ENCODE measurements around the gene FPGS. TPM values are rescaled to one million over a fixed set of nuclear protein-coding genes. Genes with fewer than 3 reads are reported as not detected.

FPGS gene
- total and polyA plus RNA-seq, 8 donors: 27.0 to 85.3 (median 38.9) TPM

DNA sequence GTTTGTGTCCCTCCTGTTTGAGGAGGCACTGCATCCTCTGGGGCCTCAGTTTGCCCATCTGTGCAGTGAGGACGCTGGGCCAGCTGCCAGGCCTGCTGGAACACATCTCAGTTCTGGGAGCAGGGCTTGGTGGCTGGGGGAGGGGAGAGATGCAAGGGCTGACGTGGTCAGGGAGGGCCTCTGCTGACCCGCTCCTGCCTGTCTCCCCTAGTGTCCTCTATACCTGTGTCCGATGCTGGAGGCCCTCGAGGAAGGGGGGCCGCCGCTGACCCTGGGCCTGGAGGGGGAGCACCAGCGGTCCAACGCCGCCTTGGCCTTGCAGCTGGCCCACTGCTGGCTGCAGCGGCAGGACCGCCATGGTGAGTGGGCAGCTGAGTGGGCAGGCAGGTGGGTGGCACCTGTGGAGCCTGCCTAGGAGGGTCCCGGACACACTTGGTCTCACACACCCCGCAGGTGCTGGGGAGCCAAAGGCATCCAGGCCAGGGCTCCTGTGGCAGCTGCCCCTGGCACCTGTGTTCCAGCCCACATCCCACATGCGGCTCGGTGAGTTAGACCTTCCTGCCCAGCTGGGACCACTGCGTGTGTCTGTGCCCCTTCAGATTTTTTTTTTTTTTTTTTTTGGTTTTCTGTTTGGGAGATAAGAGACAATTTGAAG is 5.8 kb downstream of the FPGS start:
- FAIRE-seq: no peak
- 88 to 92% methylated on average over 17 of the region's 17 CpGs for WGBS, 2 donors
- Histone ChIP-seq H3K27ac (no peak overlapping the region), H3K27me3 (no peaks in the 10 kb centered on the region), H3K4me3 (no peak overlapping the region), H3K36me3 (peaks cover 5 to 50% (median 22%) of the 10 kb centered on the region in 3 donors), H3K4me1 (peaks cover 6 to 14% (median 8%) of the 10 kb centered on the region in 3 donors), H3K9me3 (no peaks in the 10 kb centered on the region)
- intact Hi-C loops (cut with DNase I): no loop called here
- no peak for ATAC-seq
- DNase-seq: peak in 1 of 6 donors; percentile 30
- TF ChIP-seq, protein P1, sequence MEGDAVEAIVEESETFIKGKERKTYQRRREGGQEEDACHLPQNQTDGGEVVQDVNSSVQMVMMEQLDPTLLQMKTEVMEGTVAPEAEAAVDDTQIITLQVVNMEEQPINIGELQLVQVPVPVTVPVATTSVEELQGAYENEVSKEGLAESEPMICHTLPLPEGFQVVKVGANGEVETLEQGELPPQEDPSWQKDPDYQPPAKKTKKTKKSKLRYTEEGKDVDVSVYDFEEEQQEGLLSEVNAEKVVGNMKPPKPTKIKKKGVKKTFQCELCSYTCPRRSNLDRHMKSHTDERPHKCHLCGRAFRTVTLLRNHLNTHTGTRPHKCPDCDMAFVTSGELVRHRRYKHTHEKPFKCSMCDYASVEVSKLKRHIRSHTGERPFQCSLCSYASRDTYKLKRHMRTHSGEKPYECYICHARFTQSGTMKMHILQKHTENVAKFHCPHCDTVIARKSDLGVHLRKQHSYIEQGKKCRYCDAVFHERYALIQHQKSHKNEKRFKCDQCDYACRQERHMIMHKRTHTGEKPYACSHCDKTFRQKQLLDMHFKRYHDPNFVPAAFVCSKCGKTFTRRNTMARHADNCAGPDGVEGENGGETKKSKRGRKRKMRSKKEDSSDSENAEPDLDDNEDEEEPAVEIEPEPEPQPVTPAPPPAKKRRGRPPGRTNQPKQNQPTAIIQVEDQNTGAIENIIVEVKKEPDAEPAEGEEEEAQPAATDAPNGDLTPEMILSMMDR (IDR thresholded peaks at IDR 0.05): no peak

DNA sequence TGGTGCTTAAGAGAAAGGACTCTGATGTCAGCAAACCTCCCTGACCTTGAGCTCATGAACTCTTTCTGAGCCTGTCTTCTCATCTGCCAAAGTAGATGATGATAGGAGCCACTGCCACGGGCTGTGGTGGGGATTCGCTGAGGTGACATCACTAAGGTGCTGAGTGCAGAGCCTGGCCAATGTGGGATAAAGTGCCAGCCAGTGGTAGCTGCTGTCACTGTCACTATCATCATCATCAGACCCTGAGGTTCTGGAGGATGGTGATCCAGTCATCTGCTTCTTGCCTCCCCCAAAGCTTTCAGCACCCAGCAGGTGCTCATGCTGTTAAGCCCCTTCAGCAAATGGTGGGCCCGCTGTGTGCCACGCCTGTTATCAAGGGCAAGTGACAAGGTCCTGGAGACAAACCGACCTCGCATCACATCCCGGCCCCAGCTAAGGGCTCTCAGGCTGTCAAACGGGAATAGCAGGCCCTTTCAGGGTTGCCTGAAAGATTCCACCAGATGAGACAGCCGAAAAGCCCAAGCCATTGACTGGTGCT is 6.4 kb downstream of the FPGS start:
- no peak overlapping the region for H3K27ac ChIP-seq
- no peak for FAIRE-seq
- ATAC-seq: no peak

DNA sequence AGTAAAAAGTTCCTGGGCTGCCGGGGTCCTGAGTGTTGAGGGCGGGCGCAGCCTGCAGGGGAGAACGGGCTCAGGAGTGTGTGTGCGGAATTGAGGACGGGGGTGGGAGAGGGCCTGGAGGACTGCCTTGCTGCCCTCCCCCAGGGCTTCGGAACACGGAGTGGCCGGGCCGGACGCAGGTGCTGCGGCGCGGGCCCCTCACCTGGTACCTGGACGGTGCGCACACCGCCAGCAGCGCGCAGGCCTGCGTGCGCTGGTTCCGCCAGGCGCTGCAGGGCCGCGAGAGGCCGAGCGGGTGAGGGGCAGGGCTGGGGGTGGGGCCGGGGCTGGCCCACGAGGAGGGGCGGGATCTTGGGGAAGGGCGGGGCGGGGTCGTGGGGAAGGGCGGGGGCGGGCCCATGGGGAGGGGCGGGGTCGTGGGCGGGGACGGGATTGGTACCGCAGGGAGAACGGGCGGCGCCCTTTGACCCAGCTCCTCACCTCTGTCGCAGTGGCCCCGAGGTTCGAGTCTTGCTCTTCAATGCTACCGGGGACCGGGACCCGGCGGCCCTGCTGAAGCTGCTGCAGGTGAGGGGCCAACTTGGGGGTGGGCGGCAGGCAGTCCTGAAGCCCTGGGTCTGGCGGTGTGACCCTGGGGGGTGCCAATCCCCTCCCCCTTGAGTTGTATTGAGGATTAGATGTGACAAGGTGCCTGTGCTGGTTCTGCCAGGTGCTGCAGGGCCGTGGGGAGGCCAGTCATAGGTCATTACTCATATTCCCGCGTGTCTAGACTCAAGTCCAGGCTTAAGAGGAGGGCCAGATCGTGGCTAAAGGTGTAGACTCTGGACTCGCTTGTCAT is 7.1 kb downstream of the FPGS start:
- intact Hi-C loops (cut with DNase I): no loop called here
- Histone ChIP-seq H3K9me3 (no peaks in the 10 kb centered on the region), H3K27ac (no peak overlapping the region), H3K27me3 (no peaks in the 10 kb centered on the region), H3K4me3 (no peak overlapping the region), H3K36me3 (peaks cover 5 to 63% (median 31%) of the 10 kb centered on the region in 3 donors), H3K4me1 (peaks cover 0 to 5% (median 0%) of the 10 kb centered on the region in 3 donors)
- TF ChIP-seq, protein P1 (IDR thresholded peaks at IDR 0.05): no peak
- ATAC-seq (peak in 3 of 4 donors; percentile 51 to 55 (median 52)), DNase-seq (peak in 1 of 6 donors; percentile 80), FAIRE-seq (no peak)
- WGBS, 2 donors: 64 to 73% methylated on average over 45 to 54 of the region's 57 CpGs

More for the DNA sequence above, 6.4 kb downstream of the FPGS start:
- no peaks in the 10 kb centered on the region for H3K9me3 ChIP-seq
- H3K4me3 ChIP-seq: no peak overlapping the region
- 81 to 83% methylated on average over 9 of the region's 9 CpGs for WGBS, 2 donors
- TF ChIP-seq, protein P1 (IDR thresholded peaks at IDR 0.05): no peak
- DNase-seq: no peak
- no peaks in the 10 kb centered on the region for H3K27me3 ChIP-seq
- peaks cover 2 to 9% (median 3%) of the 10 kb centered on the region in 3 donors for H3K4me1 ChIP-seq
- H3K36me3 ChIP-seq: peaks cover 5 to 56% (median 28%) of the 10 kb centered on the region in 3 donors
- intact Hi-C loops (cut with DNase I): no loop called here

DNA sequence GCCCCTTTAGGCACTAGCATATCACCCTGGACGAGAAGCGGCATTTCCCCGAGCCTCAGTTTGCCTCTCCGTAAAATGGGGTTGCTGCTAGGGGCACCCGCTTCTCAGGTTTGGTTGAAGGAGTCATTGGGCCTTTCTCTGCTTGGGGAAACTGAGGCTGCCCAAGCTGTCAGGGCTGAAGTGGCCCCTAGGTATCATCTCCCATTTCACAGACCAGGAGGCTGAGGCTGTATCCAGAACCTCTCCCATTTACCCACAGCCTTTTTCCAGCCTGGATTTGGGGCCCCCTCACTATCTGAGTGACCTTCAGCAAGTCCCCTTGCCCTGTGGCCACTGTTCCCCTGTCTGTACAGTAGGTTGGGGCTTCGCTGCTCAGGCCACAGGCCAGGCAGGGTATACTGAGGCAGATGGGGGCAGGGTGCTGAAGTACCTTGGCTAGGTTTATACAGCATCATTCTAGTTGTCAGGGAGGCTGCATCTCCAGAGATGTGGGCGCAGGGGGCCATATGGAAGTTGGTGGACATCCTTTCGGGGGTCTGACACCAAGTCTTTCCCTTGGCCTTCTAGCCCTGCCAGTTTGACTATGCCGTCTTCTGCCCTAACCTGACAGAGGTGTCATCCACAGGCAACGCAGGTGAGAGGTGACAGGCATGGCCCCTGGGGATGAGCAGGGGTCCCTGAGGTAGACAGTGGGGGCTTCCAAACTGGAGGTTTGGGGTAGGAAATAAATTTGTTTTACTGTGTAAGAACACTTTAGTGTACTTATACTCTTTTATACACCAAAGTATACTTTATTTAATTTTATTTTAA is 7.9 kb downstream of the FPGS start:
- peaks cover 5 to 68% (median 31%) of the 10 kb centered on the region in 3 donors for H3K36me3 ChIP-seq
- TF ChIP-seq, protein P1 (IDR thresholded peaks at IDR 0.05): no peak

More for the DNA sequence above, 7.9 kb downstream of the FPGS start:
- no peaks in the 10 kb centered on the region for H3K9me3 ChIP-seq
- no peak for ATAC-seq
- intact Hi-C loops (cut with DNase I): no loop called here
- H3K4me3 ChIP-seq: no peak overlapping the region
- FAIRE-seq: no peak
- H3K27ac ChIP-seq: no peak overlapping the region
- 94 to 95% methylated on average over 10 of the region's 10 CpGs for WGBS, 2 donors
- H3K27me3 ChIP-seq: no peaks in the 10 kb centered on the region
- no peak for DNase-seq
- H3K4me1 ChIP-seq: no peaks in the 10 kb centered on the region
